Dendritic cell treated with granulocyte-macrophage colony-stimulating factor and Interleukin-4, amounts not matched to agents 40 ng/mL and 50 ng/mL, for 4 days (primary cell): ENCODE data around the gene PRDX1.
A peak's percentile ranks its signal among the peaks of the same experiment; 100 is the strongest.

Source experiments
- H3K27ac Mint-ChIP-seq: one replicate; pipeline ENCODE4 v1.8.0; 2022; ENCODE audit warnings: mild to moderate bottlenecking, mixed read lengths
- H3K27me3 Mint-ChIP-seq: one replicate; pipeline ENCODE4 v1.8.0; 2022; ENCODE audit warnings: mild to moderate bottlenecking, mixed read lengths
- H3K36me3 Mint-ChIP-seq: one replicate; pipeline ENCODE4 v1.8.0; 2022; ENCODE audit warnings: low read depth, mixed read lengths
- H3K4me1 Mint-ChIP-seq: one replicate; pipeline ENCODE4 v1.8.0; 2022; ENCODE audit warnings: low read depth, mixed read lengths
- H3K4me3 Mint-ChIP-seq: one replicate; pipeline ENCODE4 v1.8.0; 2022; ENCODE audit warnings: mild to moderate bottlenecking, moderate library complexity, mixed read lengths
- H3K9me3 Mint-ChIP-seq: one replicate; pipeline ENCODE4 v1.8.0; 2022; ENCODE audit warnings: mixed read lengths
- intact Hi-C: fragments of 100-400 bp; cut with micrococcal nuclease; formaldehyde crosslinking; loops from one replicate; pipeline ENCODE4 v1.15.0; 2022

Gene PRDX1

GRCh38 chr1:45521413-45522323, at the start of gene PRDX1:
Gene PRDX1, minus strand, starts transcription at chr1:45521884. Its CDS starts 2,841 bp downstream, at chr1:45519043.
- H3K27ac Mint-ChIP-seq: peak within 1 kb of the TSS; percentile 98
- peaks cover 53% of the 10 kb centered on the region for H3K4me1 Mint-ChIP-seq
- no peaks in the 10 kb centered on the region for H3K27me3 Mint-ChIP-seq
- intact Hi-C loops: loop anchor here (1.0 to 2.0 kb wide), 2 partner anchors 23 to 29 kb away; partner anchors contain the start of gene AKR1A1
- peaks cover 51% of the 10 kb centered on the region for H3K36me3 Mint-ChIP-seq
- no peaks in the 10 kb centered on the region for H3K9me3 Mint-ChIP-seq
- peak within 1 kb of the TSS; percentile 95 for H3K4me3 Mint-ChIP-seq

- intact Hi-C loops: loop anchor here (1.0 to 5.0 kb wide), 2 partner anchors 58 to 208 kb away; no protein-coding TSS in a partner anchor
- Mint-ChIP-seq H3K9me3 (no peaks in the 10 kb centered on the region), H3K4me3 (no peak overlapping the region), H3K36me3 (peaks cover 81% of the 10 kb centered on the region), H3K4me1 (peaks cover 39% of the 10 kb centered on the region), H3K27me3 (no peaks in the 10 kb centered on the region), H3K27ac (no peak overlapping the region)
Observed at GRCh38 chr1:45570631-45571030, 48.9 kb upstream of the PRDX1 start.

GRCh38 chr1:45569962-45570581, 48.4 kb upstream of the PRDX1 start:
- peaks cover 81% of the 10 kb centered on the region for H3K36me3 Mint-ChIP-seq
- peaks cover 39% of the 10 kb centered on the region for H3K4me1 Mint-ChIP-seq
- H3K27me3 Mint-ChIP-seq: no peaks in the 10 kb centered on the region
- H3K4me3 Mint-ChIP-seq: no peak overlapping the region
- no peaks in the 10 kb centered on the region for H3K9me3 Mint-ChIP-seq
- intact Hi-C loops: loop anchor here (1.0 to 5.0 kb wide), 2 partner anchors 58 to 208 kb away; no protein-coding TSS in a partner anchor
- H3K27ac Mint-ChIP-seq: peak overlapping the region; percentile 42

GRCh38 chr1:45569571-45569961, 47.9 kb upstream of the PRDX1 start:
- Mint-ChIP-seq H3K4me1 (peaks cover 41% of the 10 kb centered on the region), H3K9me3 (no peaks in the 10 kb centered on the region), H3K27me3 (no peaks in the 10 kb centered on the region), H3K36me3 (peaks cover 85% of the 10 kb centered on the region), H3K27ac (peak overlapping the region; percentile 42), H3K4me3 (no peak overlapping the region)
- intact Hi-C loops: no loop called here

DNA sequence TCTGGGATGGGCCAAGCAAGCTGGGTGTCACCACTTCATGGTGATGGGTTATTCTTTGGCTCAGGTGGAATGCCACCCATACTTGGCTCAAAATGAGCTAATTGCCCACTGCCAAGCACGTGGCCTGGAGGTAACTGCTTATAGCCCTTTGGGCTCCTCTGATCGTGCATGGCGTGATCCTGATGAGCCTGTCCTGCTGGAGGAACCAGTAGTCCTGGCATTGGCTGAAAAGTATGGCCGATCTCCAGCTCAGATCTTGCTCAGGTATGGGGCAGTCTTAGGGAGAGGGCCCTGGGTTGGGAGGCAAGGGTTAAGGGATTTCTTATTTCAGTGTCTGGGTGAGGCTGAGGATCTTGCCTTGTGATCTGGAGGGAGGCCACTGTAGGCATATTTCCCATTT, 46.7 kb upstream of the PRDX1 start:
- peaks cover 49% of the 10 kb centered on the region for H3K4me1 Mint-ChIP-seq
- no peak overlapping the region for H3K4me3 Mint-ChIP-seq
- peaks cover 87% of the 10 kb centered on the region for H3K36me3 Mint-ChIP-seq
- intact Hi-C loops: no loop called here
- H3K27ac Mint-ChIP-seq: peak overlapping the region; percentile 42
- H3K9me3 Mint-ChIP-seq: no peaks in the 10 kb centered on the region
- H3K27me3 Mint-ChIP-seq: no peaks in the 10 kb centered on the region

DNA sequence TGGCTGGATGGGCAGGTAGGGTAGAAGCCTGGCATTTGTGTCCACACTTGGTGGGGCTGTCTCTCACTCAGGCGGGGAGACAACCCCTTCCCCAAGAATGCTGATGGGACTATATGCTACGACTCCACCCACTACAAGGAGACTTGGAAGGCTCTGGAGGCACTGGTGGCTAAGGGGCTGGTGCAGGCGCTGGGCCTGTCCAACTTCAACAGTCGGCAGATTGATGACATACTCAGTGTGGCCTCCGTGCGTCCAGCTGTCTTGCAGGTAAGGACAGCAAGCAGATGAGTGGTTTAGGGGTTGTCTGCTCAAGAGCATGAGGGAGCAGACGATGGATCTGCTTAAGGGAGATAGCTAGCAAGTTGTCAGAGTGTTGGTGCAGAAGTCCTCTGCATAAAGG, 46.2 kb upstream of the PRDX1 start:
- H3K27me3 Mint-ChIP-seq: no peaks in the 10 kb centered on the region
- peak overlapping the region; percentile 29 for H3K27ac Mint-ChIP-seq
- intact Hi-C loops: no loop called here
- H3K36me3 Mint-ChIP-seq: peaks cover 87% of the 10 kb centered on the region
- peaks cover 49% of the 10 kb centered on the region for H3K4me1 Mint-ChIP-seq
- no peaks in the 10 kb centered on the region for H3K9me3 Mint-ChIP-seq
- H3K4me3 Mint-ChIP-seq: no peak overlapping the region

- Mint-ChIP-seq H3K36me3 (peaks cover 93% of the 10 kb centered on the region), H3K4me3 (no peak overlapping the region), H3K27me3 (no peaks in the 10 kb centered on the region), H3K9me3 (no peaks in the 10 kb centered on the region), H3K27ac (peak overlapping the region; percentile 74), H3K4me1 (peaks cover 51% of the 10 kb centered on the region)
- intact Hi-C loops: no loop called here
Observed at GRCh38 chr1:45566722-45567121, 45.0 kb upstream of the PRDX1 start.

- H3K9me3 Mint-ChIP-seq: no peaks in the 10 kb centered on the region
- peak overlapping the region; percentile 1 for H3K27ac Mint-ChIP-seq
- no peaks in the 10 kb centered on the region for H3K27me3 Mint-ChIP-seq
- intact Hi-C loops: no loop called here
- no peak overlapping the region for H3K4me3 Mint-ChIP-seq
- H3K4me1 Mint-ChIP-seq: peaks cover 55% of the 10 kb centered on the region
- peaks cover 93% of the 10 kb centered on the region for H3K36me3 Mint-ChIP-seq
Observed at GRCh38 chr1:45563843-45564242, 42.2 kb upstream of the PRDX1 start.

- Mint-ChIP-seq H3K4me1 (peaks cover 64% of the 10 kb centered on the region), H3K4me3 (peak overlapping the region; percentile 23), H3K9me3 (no peaks in the 10 kb centered on the region), H3K36me3 (peaks cover 91% of the 10 kb centered on the region), H3K27ac (peak overlapping the region; percentile 52), H3K27me3 (no peaks in the 10 kb centered on the region)
- intact Hi-C loops: no loop called here
Observed at GRCh38 chr1:45557422-45557944, 35.8 kb upstream of the PRDX1 start.

- Mint-ChIP-seq H3K4me1 (peaks cover 59% of the 10 kb centered on the region), H3K36me3 (peaks cover 81% of the 10 kb centered on the region), H3K9me3 (no peaks in the 10 kb centered on the region), H3K27ac (no peak overlapping the region), H3K27me3 (no peaks in the 10 kb centered on the region), H3K4me3 (no peak overlapping the region)
- intact Hi-C loops: loop anchor here (1.0 kb wide), 1 partner anchor 38 kb away; no protein-coding TSS in a partner anchor
Observed at GRCh38 chr1:45554198-45554597, 32.5 kb upstream of the PRDX1 start.

GRCh38 chr1:45552331-45552730, 30.6 kb upstream of the PRDX1 start:
- Mint-ChIP-seq H3K4me1 (peaks cover 46% of the 10 kb centered on the region), H3K4me3 (peak overlapping the region; percentile 54), H3K27me3 (no peaks in the 10 kb centered on the region), H3K27ac (peak overlapping the region; percentile 5), H3K36me3 (peaks cover 66% of the 10 kb centered on the region), H3K9me3 (no peaks in the 10 kb centered on the region)
- intact Hi-C loops: no loop called here

- Mint-ChIP-seq H3K4me1 (peaks cover 44% of the 10 kb centered on the region), H3K36me3 (peaks cover 61% of the 10 kb centered on the region), H3K4me3 (peak overlapping the region; percentile 93), H3K27me3 (peaks cover 3% of the 10 kb centered on the region), H3K27ac (peak overlapping the region; percentile 96), H3K9me3 (no peaks in the 10 kb centered on the region)
- intact Hi-C loops: loop anchor here (1.0 to 2.0 kb wide), 2 partner anchors 8 to 31 kb away; partner anchors contain the start of gene PRDX1
Observed at GRCh38 chr1:45551684-45552083, 30.0 kb upstream of the PRDX1 start.

- Mint-ChIP-seq H3K27me3 (peaks cover 3% of the 10 kb centered on the region), H3K9me3 (no peaks in the 10 kb centered on the region)
Observed at GRCh38 chr1:45550401-45551351, 29.0 kb upstream of the PRDX1 start, which contains the start of gene AKR1A1. Gene AKR1A1, plus strand, starts transcription at chr1:45550826. Its CDS starts 10,969 bp downstream, at chr1:45561795.

More at GRCh38 chr1:45550401-45551351, 29.0 kb upstream of the PRDX1 start, which contains the start of gene AKR1A1:
- Mint-ChIP-seq H3K36me3 (peaks cover 51% of the 10 kb centered on the region), H3K27ac (peak within 1 kb of the TSS; percentile 96), H3K4me1 (peaks cover 43% of the 10 kb centered on the region), H3K4me3 (peak within 1 kb of the TSS; percentile 93)
- intact Hi-C loops: loop anchor here (1.0 to 2.0 kb wide), 2 partner anchors 7 to 30 kb away; partner anchors contain the start of gene PRDX1
